Measurements from ENCODE around the gene TMEM150C.
A peak's percentile ranks its signal among the peaks of the same experiment; 100 is the strongest.
"Not testable (repeated sequence)": the region's sequence is repeated elsewhere in the genome, so short reads cannot be mapped to it uniquely, and the experiment has no call there.

The TMEM150C gene

DNA sequence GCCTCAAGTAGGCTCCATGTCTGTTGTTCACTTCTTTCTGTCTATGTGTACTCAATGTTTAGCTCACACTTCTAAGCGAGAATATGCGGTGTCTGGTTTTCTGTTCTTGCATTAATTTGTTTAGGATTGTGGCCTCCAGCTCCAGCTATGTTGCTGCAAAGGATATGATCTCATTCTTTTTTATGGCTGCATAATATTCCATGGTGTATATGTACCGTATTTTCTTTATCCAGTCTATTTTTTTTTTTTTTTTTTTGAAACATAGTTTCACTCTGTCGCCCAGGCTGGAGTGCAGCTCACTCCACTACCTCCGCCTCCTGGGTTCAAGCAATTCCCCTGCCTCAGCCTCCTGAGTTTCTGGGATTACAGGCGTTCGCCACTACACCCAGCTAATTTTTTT lies 5.7 kb upstream of the TMEM150C start:
- DNase-seq: no peak

- no peak for DNase-seq
Measured at GRCh38 chr4:82562564-82562854, 721 bp upstream of the TMEM150C start.

DNA sequence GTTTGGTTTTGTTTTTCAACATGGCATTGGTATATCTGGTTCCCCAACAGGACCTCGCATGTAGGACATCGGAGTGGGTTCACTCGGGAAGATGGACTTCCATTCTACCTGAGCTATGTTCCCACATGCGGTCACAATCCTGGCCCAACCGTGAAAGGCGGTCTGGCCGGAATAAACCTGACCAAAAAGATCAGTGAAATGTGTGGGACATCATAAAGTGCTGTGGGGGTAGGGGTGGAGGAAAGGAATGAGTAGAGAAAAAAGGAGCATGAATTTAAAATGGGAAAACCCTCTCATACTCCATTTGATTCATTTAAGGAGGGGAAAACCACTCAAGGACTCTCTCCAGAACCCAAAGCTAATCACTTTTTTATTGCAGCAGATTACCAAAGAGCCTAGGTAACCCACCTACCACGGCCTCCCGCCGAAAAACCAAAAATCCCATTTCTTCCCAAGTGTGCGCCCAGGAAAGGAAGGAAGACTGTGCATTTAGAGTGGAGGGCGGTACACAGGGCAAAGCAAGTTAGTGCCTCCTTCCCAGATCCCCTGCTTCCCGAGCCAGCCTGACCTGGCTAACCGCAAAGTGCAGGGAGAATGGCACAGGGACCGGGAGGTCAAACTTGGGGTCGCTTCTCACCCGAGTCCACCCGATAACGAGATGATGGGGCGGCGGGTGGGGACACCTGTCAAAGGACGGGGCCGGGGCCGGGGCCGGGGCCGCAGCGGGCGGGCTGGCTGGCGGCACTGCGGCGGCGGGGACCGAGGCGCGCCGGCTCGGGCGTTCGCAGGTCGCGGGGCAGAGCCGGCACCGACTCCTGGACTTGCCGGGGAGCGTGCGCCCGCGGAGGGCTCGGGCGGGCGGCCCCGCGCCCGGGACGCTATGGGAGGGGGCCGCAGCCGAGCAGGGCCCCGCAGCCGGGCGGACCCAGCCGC lies 669 bp downstream of the TMEM150C start:
- no peak for DNase-seq

DNA sequence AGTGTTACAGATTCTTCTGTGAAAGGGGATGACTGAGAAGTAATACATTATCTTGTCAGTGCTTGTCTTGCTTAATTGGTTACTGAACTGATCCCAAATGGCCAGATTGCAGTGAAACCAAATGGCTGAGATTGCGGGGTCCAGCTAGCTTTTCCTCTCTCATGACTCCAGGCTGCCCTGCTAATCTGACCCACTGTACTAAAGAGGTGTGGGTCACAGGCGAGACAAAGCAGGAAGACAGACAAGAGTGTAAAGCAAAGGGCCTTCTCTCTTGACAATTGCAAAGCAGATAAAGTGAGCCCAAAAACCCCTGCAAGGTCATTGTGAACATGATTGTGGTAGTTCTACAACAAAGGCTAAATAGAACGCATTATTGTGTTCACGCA lies 2.1 kb downstream of the TMEM150C start:
- no peak for DNase-seq

- DNase-seq: not testable (repeated sequence)
Measured at GRCh38 chr4:82559090-82559734, 2.6 kb downstream of the TMEM150C start.

- no peak for DNase-seq
Measured at GRCh38 chr4:82555276-82555675, 6.5 kb downstream of the TMEM150C start.

GRCh38 chr4:82553020-82553419 lies 8.8 kb downstream of the TMEM150C start:
- no peak for DNase-seq

- no peak for DNase-seq
Measured at GRCh38 chr4:82551734-82552133, 10.1 kb downstream of the TMEM150C start.

- not testable (repeated sequence) for DNase-seq
Measured at GRCh38 chr4:82547850-82548249, 13.9 kb downstream of the TMEM150C start.

- DNase-seq: peak; percentile 26
Measured at GRCh38 chr4:82543131-82543530, 18.7 kb downstream of the TMEM150C start.

- no peak for DNase-seq
Measured at GRCh38 chr4:82542642-82543041, 19.1 kb downstream of the TMEM150C start.

DNA sequence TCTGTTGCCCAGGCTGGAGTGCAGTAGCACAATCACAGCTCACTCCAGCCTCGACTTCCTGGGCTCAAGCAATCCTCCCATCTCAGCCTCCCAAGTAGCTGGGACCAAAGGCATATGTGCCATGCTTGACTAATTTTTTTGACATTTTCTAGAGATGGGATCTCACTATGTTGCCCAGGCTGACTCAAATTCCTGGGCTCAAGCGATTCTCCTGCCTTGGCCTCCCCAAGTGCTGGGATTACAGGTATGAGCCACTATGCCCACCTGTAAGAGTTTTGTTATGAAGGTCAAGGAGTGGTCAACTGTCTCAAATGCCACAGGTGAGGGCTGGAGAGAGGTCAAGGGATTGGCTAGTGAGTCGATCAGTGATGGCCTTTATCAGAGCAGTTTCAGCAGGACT lies 32.5 kb downstream of the TMEM150C start:
- no peak for DNase-seq

DNA sequence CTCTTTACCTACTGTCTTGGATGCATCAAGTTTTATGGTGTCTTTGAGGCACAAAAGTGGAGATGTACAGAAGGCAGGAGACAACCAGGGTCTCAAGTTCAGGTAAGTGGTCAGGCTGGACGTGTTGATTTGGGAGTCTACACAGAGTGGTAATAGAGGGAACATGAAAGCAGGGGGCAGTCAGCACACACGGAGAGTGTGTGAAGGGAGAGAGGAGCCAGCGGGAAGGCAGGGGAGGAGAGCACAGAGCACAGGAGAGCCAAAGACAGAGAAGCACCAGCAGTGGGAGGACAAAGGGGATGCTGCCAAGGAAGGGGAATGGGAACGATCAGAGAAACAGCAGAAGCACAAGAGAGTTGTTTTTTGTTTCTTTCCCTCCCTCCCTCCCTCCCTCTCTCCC lies 32.9 kb downstream of the TMEM150C start:
- no peak for DNase-seq

GRCh38 chr4:82528074-82528473 lies 33.7 kb downstream of the TMEM150C start:
- peak; percentile 86 for DNase-seq

GRCh38 chr4:82525307-82525911 lies 36.4 kb downstream of the TMEM150C start:
- no peak for DNase-seq

- DNase-seq: no peak
Measured at GRCh38 chr4:82524570-82525152, 37.1 kb downstream of the TMEM150C start.

DNA sequence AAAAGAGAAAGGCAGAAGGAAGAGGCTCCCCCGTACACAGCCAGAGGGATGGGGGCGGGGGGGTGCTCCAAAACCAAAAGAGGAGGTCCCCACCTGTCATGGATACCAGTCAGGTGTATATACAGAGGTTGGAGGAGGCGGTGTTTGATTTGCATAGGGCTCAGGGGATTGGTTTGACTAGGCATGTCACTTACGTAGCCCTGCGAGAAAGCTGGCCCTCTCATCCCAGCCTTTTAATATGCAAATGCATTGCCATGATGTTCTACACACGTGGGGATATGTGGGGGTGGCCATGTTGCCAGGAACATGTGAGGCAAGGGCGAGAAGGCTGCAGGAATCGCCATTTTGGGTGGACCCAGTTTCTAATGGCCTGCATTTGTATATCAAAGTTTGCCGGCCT lies 38.6 kb downstream of the TMEM150C start:
- peak; percentile 73 for DNase-seq

DNA sequence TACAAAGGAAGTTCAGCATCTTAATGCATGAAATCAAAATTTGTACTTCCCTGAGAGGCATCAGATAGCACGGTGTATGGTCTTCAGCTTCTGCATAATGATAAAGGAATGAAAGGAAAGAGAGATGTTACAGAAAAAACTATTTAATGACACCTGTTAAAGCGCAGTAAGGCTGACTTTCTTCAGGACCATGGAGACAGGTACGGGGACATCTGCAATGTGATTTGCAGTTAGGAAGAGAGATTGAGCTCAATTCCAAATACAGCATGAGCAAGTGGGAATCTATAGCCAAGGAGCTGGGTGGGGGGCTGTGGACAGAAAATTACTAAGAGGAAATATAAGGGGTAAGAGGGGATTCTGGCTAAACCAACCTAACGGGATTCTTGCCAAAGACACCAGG lies 39.3 kb downstream of the TMEM150C start:
- DNase-seq: no peak

- no peak for DNase-seq
Measured at GRCh38 chr4:82521283-82521682, 40.5 kb downstream of the TMEM150C start.

- DNase-seq: no peak
Measured at GRCh38 chr4:82519776-82520175, 42.0 kb downstream of the TMEM150C start.

DNA sequence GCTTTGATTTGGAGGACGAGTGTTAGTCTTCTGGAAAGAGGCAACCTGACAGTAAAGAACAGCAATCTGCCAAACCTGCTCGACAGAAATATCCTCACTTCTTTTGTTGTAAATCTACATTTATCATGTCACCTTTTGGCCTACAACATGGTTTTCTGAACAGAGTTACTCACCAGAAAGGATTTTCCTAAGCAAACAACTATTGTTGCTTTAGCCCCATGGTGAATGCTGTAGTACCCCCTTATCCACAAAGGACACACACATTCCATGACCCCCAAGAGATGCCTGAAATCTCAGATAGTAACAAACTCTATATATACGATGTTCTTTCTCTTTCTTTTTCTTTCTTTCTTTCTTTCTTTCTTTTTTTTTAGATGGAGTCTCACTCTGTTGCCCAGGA lies 42.7 kb downstream of the TMEM150C start:
- DNase-seq: no peak

DNA sequence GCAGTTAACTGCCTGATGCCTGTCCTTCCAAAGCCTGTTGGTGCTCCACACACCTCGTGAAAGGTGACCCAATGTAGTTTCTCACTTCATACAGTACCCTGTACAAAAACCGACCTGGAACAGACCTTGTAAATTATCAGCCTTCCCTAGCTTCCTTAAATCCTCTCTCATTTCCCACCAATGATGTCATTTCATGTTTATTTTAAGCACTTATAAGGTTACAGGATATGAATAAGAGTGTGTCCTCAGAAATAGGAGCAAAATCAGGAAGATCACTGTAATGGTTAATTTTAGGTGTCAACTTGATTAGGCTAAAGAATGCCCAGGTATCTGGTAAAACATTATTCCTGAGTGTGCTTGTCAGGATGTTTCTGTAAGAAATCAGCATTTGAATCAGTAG lies 44.7 kb downstream of the TMEM150C start:
- DNase-seq: no peak

GRCh38 chr4:82515705-82516104 lies 46.1 kb downstream of the TMEM150C start:
- DNase-seq: no peak

- DNase-seq: no peak
Measured at GRCh38 chr4:82513382-82513781, 48.4 kb downstream of the TMEM150C start.
